SK-N-MC (cell line): ENCODE data around the gene ACTN3.

ENCODE experiments used
- EZH2 ChIP-seq: fragments of 200-600 bp; sonication (generic); IDR thresholded peaks from one replicate; pipeline ENCODE4 v1.6.1; 2017; ENCODE audit warnings: antibody characterized with exemption
- FOXP2 ChIP-seq: optimal IDR thresholded peaks from 2 replicates; pipeline ENCODE3; 2011; ENCODE audit warnings: mild to moderate bottlenecking, moderate library complexity; ENCODE audit not compliant: insufficient read depth; ENCODE audit errors: extremely low read length, control extremely low read depth
- POLR2AphosphoS5 ChIP-seq: IDR thresholded peaks from 2 replicates; pipeline ENCODE4 v1.6.1; 2012; ENCODE audit warnings: mild to moderate bottlenecking, low read depth, low read length, borderline replicate concordance

GRCh38 chr11:66545701-66546367, 869 bp upstream of the ACTN3 start, which contains the start of gene ZDHHC24:
- TF ChIP-seq POLR2AphosphoS5 (peak; percentile 66; the same call in 1 of the 2 replicates), EZH2 (no peak), FOXP2 (no peak)
